GM18526 (cell line): ENCODE results near the gene SHMT2.

ENCODE experiments used
- POLR2A ChIP-seq: IDR thresholded peaks from 3 replicates; pipeline ENCODE4 v1.6.1; 2011; ENCODE audit not compliant: insufficient read length; ENCODE audit errors: extremely low read depth

Gene SHMT2

DNA sequence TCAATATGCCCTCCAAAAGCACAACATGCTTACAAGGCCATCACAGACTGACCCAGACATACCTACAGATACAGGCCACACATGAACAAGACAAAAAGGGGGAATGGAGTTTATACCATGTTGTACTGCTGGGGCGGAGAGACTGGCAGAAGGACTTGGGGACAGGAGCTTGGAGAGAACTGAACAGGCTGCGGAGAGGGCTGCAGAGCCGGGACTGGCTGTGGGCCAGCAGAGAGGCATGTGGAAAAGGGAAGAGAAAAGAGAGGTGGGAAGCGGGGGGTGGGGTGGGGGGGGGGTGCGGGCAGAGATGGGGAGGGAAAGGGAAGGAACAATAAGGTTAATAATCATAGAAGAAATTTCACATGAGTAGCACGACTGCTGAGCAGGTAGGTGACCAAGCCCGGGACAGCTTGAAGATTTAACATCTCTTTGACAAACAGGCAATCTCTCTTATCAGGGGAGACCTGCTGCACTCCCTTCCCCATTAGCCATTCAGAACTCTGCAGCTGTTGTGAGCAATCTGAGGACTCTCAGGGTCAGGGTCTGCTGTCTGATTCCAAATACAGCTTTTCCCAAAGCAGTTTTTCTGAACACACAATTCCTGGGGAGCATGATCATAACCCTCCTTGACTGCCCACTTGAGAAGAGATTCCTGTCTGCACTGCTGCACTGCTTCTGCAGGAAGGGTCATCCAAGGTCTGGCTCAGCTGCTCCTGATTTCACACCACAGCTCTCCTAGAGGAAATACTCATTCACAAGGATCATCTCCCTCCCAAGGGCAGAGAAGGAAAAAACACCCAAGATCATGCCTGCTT is 43.0 kb downstream of the SHMT2 start:
- no peak for TF ChIP-seq POLR2A

DNA sequence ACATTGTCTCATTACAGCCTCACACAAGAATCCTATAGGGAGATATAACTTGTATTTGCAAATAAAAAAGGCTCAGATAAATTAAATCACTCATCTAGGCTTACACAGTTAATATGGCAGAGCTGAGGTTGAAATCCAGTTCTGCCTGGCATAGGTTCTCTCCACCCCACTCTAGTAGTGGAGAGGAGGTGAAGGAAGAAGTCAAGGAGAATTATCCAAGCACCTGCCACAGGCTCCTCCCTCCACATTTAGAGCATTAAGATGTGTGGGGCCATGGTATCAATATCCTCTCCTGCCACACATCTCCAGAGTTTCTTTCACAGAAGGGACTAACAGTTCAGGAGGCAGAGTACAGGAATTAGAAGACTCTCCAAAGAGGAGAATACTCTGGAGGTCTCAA is 44.0 kb downstream of the SHMT2 start:
- no peak for TF ChIP-seq POLR2A

DNA sequence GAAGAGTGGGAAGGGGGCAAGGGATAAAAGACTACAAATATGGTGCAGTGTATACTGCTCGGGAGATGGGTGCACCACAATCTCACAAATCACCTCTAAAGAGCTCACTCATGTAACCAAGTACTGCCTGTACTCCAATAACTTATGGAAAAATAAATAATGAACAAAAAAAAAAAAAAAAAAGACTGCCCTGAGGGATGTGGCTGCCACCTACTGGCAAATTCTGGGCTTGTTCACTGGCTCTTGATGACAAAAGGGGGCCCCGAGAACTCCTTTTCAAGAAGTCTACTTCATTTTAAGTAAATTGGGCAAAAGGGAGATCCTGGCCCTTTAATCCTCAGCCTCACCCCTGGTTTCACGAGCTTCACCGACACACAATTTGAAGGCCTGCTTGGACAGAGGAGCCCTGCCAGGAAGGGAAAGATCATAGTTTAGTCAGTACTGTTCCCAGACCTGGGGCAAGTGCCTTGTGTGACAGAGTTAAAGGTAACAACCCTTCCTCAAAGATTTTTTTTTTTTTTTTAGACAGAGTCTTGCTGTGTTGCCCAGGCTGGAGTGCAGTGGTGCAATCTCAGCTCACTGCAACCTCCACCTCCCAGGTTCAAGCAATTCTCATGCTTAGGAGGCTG is 47.5 kb downstream of the SHMT2 start:
- TF ChIP-seq POLR2A, result no peak

DNA sequence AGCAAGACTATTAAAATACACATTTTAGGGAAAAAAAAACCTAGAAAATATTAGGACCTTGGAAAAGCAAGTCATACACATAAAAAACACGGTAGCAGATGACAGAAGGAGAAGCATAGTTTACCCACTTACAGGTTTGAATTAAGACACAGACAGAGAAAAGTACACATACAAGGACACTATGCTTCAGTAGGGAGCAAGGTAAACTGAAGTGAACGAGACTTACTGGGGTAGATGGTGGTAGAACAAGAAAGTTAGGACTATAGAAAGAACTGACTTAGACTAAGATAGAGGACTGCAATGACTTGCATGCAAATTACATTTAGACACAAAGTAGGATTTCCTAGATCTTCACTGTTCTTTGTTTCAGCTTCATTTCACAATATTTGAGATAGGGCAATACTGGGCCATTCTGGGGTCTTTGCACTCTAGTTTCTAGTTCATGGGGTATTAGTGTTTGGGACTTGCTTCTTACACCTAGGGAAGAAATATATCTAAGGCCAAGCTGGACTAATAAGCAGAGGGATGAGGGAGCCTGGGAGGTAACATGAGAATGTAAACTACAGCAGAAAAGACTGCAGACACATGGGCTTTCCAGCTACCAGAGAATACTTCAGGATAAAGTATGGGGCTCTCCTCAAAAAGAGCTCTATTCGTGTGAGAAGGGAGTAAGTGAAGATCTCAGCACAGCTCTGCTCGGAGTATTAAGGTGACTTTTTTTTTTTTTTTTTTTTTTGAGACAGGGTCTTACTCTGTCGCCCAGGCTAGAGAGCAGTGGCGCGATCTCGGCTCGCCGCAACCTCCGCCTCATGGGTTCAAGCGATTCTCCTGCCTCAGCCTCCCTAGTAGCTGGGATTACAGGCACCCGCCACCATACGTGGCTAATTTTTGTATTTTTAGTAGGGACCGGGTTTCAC is 49.2 kb downstream of the SHMT2 start:
- TF ChIP-seq POLR2A, result no peak

DNA sequence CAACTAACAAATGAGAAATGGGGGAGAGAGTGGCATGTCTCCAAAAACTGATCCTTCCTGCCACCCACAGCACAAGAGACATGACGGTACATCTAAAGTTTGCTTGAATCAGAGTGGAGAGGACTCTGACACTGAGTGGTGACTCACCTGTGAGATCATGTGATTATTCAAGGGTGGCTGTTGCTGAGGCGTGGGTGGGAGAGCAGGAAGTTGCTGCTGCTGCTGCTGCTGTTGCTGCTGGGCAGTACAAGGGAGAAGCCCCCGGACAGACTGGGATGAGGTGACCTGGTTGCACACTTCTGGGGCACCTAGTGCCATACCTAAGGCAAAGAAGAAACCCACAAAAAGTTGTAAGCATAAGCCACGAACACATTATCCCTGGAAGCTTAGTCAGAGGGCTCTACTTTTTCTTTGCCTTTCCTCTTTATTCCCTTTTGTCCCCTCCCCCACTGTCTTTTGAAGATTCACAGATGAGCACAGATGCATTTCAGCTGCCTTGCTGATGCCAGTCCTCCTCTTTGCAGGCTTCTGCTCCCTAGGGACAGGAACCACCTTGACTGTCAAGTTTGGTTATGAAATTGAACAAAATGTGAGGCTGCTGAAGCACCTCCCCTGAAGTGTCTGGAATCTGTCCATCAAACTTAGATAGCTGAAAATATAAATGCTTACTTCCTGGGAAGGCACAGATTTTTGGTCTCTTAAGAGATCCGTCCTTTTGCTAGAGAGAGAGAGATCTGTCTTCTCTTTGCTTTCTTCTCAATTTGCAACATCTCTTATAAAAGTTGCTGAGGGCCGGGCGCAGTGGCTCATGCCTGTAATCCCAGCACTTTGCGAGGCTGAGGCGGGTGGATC is 50.9 kb downstream of the SHMT2 start:
- TF ChIP-seq POLR2A, result peak; percentile 41
